Upper lobe of left lung (tissue), 6 donors: ENCODE results near the gene OOSP1. TPM values are rescaled to one million over a fixed set of nuclear protein-coding genes. Genes with fewer than 3 reads are reported as not detected.

Experiments used
- ATAC-seq, 2 donors: fragments of 200-7000 bp; cut with Tn5 transposase; one replicate each; pipeline ENCODE4 v1.9.1; 2022; ENCODE audit warnings: mild to moderate bottlenecking in 2 of 2, moderate library complexity in 2 of 2; ENCODE audit not compliant: low FRiP score in 2 of 2
- DNase-seq, 2 donors: peaks; one replicate each; pipeline ENCODE4 v3.0.0-alpha.2; 2019 to 2020
- H3K27ac ChIP-seq, 4 donors: fragments of 200-600 bp; sonication (generic); one replicate each; pipeline ENCODE4 v1.5.1; 2016 to 2019
- H3K27me3 ChIP-seq, 4 donors: fragments of 200-600 bp; sonication (generic); one replicate each; pipeline ENCODE4 v1.5.1; 2017 to 2019
- H3K36me3 ChIP-seq, 4 donors: fragments of 200-600 bp; sonication (generic); one replicate each; pipeline ENCODE4 v1.5.1; 2016 to 2019
- H3K4me1 ChIP-seq, 4 donors: fragments of 200-600 bp; sonication (generic); one replicate each; pipeline ENCODE4 v1.5.1; 2018 to 2019
- H3K4me3 ChIP-seq, 4 donors: fragments of 200-600 bp; sonication (generic); one replicate each; pipeline ENCODE4 v1.5.1; 2017 to 2019; ENCODE audit warnings: mild to moderate bottlenecking in 2 of 4, moderate library complexity in 1 of 4
- H3K9me3 ChIP-seq, 4 donors: fragments of 200-600 bp; sonication (generic); one replicate each; pipeline ENCODE4 v1.5.1; 2018 to 2019
- CTCF ChIP-seq, 6 experiments: fragments of 450-650 bp in 4 of 6; fragments of 200-600 bp in 2 of 6; sonication (generic) in 2 of 6; IDR thresholded peaks; one replicate each; pipeline ENCODE4 v1.5.1; 2016 to 2019; ENCODE audit warnings: antibody characterized with exemption in 6 of 6
- EP300 ChIP-seq, 4 donors: sonication (generic); formaldehyde crosslinking; IDR thresholded peaks; one replicate each; pipeline ENCODE4 v1.5.1; 2017; ENCODE audit warnings: antibody characterized with exemption in 4 of 4, control low read depth in 2 of 4
- POLR2A ChIP-seq, 4 donors: fragments of 450-650 bp; IDR thresholded peaks; one replicate each; pipeline ENCODE4 v1.5.1; 2016 to 2017; ENCODE audit warnings: antibody characterized with exemption in 4 of 4, mild to moderate bottlenecking in 2 of 4
- POLR2AphosphoS5 ChIP-seq, 2 donors: sonication (generic); formaldehyde crosslinking; IDR thresholded peaks; one replicate each; pipeline ENCODE4 v1.5.1; 2017; ENCODE audit warnings: antibody characterized with exemption in 2 of 2
- WGBS, 2 donors: methylation state at CpG; one replicate each; pipeline ENCODE4 v1.1.5; 2017 to 2018; 5-methylcytosine and 5-hydroxymethylcytosine counted together
- total RNA-seq, 6 donors: library from RNA; depleted of rRNA in 4 of 6; stranded (reverse); fragments of >200 nt in 4 of 6; gene quantifications; one replicate each; pipeline versions ENCODE4 v1.1.0 to v1.2.1, GENCODE V29; 2016 to 2021
- donor health status: DM: no; HTN: no; CAD: no; lungs with moderate emphysema.
- donor health status: DM: no; HTN: yes; CAD: no; lungs with severe emphysema.

Gene OOSP1
- total RNA-seq, 6 donors from 2014 or later: 0.91 TPM; not detected in 5

DNA sequence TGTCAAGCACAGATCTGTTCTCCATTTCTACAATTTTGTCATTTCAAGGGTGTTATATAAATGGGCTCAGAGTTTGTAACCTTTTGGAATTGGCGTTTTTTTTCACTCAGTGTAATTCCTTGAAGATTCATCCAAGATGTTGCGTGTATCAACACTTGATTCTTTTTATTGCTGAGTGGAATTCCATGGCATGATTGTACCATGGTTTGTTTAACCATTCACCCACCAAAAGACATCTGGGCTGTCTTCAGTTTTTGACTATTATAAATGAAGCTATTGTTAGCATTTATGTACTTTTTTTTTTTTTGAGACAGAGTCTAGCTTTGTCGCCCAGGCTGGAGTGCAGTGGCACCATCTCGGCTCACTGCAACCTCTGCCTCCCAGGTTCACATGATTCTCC lies 2.9 kb downstream of the OOSP1 start:
- Histone ChIP-seq H3K4me1 (no peaks in the 10 kb centered on the region), H3K27ac (no peak overlapping the region), H3K36me3 (no peaks in the 10 kb centered on the region), H3K27me3 (no peaks in the 10 kb centered on the region), H3K4me3 (no peak overlapping the region), H3K9me3 (no peaks in the 10 kb centered on the region)
- WGBS, 2 donors: 80 to 85% methylated on average over 4 of the region's 4 CpGs
- no peak for TF ChIP-seq CTCF (IDR thresholded peaks at IDR 0.05)
- ATAC-seq (no peak), DNase-seq (no peak)

- no peak for ATAC-seq
- H3K9me3 ChIP-seq: no peaks in the 10 kb centered on the region
- H3K36me3 ChIP-seq: no peaks in the 10 kb centered on the region
- 98% methylated on average over 3 of the region's 3 CpGs for WGBS, 2 donors
- H3K4me1 ChIP-seq: no peaks in the 10 kb centered on the region
- H3K4me3 ChIP-seq: no peak overlapping the region
- H3K27ac ChIP-seq: no peak overlapping the region
- TF ChIP-seq CTCF (IDR thresholded peaks at IDR 0.05): no peak
- TF ChIP-seq EP300 (IDR thresholded peaks at IDR 0.05): no peak
- no peak for TF ChIP-seq POLR2A (IDR thresholded peaks at IDR 0.05)
- TF ChIP-seq POLR2AphosphoS5 (IDR thresholded peaks at IDR 0.05): no peak
- DNase-seq: no peak
- H3K27me3 ChIP-seq: no peaks in the 10 kb centered on the region
These were observed 5.9 kb downstream of the OOSP1 start for GRCh38 chr11:59943997-59944714.

DNA sequence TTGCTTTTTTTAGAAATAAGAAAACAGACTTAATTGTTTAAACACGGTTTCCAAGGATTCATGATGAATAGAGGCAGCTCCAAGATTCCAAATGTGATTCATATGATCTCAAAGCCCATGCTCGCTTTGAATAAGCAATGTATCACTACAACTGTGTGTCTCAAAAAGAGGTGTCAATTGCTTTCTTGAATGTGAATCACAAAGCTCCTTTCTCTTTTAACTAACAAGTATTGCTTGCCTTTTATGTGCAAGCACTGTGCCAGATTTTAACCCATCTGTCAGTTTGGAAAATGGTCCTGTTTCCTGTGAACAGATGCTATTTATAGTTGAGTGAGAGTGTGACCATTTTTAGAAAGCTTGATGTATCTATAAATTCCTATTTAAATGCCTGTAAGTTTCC lies 6.5 kb downstream of the OOSP1 start:
- Histone ChIP-seq H3K4me1 (no peaks in the 10 kb centered on the region), H3K27ac (no peak overlapping the region), H3K36me3 (no peaks in the 10 kb centered on the region), H3K4me3 (no peak overlapping the region), H3K9me3 (no peaks in the 10 kb centered on the region), H3K27me3 (no peaks in the 10 kb centered on the region)
- DNase-seq: no peak
- no peak for ATAC-seq
- TF ChIP-seq CTCF (IDR thresholded peaks at IDR 0.05) (no peak), POLR2A (IDR thresholded peaks at IDR 0.05) (no peak), POLR2AphosphoS5 (IDR thresholded peaks at IDR 0.05) (no peak)
- WGBS, 2 donors: 55 to 62% methylated on average over 2 of the region's 2 CpGs

GRCh38 chr11:59953463-59954218 lies 15.4 kb downstream of the OOSP1 start:
- Histone ChIP-seq H3K4me1 (no peaks in the 10 kb centered on the region), H3K9me3 (no peaks in the 10 kb centered on the region), H3K36me3 (no peaks in the 10 kb centered on the region), H3K4me3 (no peak overlapping the region), H3K27me3 (no peaks in the 10 kb centered on the region), H3K27ac (no peak overlapping the region)
- no peak for DNase-seq
- ATAC-seq: no peak
- no peak for TF ChIP-seq CTCF (IDR thresholded peaks at IDR 0.05)
- TF ChIP-seq EP300 (IDR thresholded peaks at IDR 0.05): no peak
- TF ChIP-seq POLR2AphosphoS5 (IDR thresholded peaks at IDR 0.05): no peak
- no peak for TF ChIP-seq POLR2A (IDR thresholded peaks at IDR 0.05)
- 67 to 68% methylated on average over 4 of the region's 4 CpGs for WGBS, 2 donors
